HG02763 (cell line): Measurements from ENCODE around the gene RTP2.

Experiments used
- ATAC-seq: cut with Tn5 transposase; IDR thresholded peaks from one replicate; pipeline ENCODE4 v1.9.1; 2021; ENCODE audit warnings: mild to moderate bottlenecking, moderate library complexity; ENCODE audit not compliant: unreplicated experiment

RTP2 gene

DNA sequence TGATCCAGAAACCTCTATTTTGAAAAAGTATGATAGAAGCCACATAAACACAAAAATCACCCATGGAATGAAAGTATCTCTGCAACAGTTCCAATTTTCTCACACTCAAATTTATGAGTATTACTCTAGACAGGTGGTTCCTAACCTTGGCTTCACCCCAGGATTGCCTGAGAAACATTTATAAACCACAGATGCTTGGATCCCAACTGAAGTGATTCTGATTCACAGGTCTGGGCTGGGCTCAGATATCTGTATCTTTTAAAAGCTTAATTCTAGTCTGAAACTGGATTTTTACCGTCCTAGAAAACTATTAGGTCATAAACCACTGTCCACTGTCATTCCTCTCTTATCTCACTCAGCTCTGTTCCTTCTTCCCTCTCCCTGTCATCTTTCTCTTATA is 24.8 kb downstream of the RTP2 start:
- ATAC-seq, result no peak

- no peak for ATAC-seq
These were observed 29.3 kb downstream of the RTP2 start for GRCh38 chr3:187673012-187673411.

GRCh38 chr3:187669675-187670504 is 32.5 kb downstream of the RTP2 start, which contains the start of gene SST:
SST (minus strand) TSS chr3:187670394; CDS start chr3:187670291, 103 bp downstream.
- no peak for ATAC-seq

DNA sequence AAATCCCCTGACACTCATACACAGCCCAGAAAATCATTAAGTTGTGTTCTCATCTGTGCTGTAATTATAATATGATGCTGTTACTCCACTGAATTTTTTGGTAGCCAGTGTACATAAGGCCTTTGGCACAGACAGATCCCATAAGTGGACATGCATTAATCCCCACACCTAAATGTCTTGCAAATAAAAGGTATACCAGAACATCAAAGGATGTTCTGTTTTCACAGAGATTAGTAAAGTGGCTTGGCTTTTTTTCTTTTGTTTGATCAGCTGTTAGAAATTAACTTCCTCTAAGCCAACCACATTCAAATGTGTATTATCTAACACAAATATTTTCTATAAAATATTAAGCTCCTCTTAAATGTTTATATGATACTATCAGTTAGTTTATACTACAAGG is 34.8 kb downstream of the RTP2 start:
- no peak for ATAC-seq

DNA sequence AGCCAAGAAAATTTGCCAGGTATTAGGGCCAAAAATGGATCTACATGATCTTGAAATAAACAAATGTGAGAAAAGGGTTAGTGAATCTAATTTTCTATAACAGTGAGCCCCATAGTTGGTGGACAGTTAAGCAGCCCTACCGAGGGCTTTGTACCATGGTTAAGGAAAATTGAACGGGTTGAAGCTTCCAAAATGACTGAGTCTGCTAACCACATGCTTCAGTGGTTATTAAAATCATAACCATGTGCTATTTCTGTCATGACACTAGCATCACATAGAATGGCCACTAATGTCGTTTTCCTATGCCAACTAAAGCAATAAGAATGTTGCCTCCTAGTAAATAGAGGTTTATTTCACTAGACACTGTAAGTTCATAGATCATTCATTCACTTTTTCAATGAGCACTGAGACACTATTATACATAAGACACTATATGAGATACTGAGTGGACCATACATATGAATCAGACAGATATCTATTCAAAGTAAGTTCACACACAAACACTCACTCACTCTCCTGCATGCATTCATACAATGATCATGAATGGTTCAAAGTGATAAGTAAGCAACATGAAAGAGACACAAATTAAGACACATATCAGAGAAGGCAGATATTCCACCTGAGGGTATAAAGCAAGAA is 36.5 kb downstream of the RTP2 start:
- ATAC-seq, result no peak

DNA sequence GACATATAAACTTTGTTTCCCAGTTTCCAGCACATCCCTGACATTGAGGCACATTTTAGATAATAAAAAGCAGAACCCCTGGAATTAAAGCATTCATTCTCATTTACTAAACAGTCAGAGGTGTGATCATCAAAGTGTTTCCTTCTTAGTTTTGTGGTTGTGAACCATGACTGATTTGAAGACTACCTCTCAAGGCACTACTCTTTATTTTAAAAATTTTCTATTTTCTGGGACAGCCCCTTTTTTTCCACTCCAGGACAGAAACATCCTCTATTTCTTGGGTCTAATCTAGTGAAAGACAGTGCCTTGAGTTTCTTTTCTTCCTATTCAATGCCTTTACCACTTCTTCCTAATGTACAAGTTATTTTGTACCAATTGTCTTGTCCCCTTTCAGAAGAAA is 37.3 kb downstream of the RTP2 start:
- ATAC-seq, result no peak

GRCh38 chr3:187662848-187663409 is 39.4 kb downstream of the RTP2 start:
- no peak for ATAC-seq

GRCh38 chr3:187661267-187661666 is 41.1 kb downstream of the RTP2 start:
- ATAC-seq, result no peak

DNA sequence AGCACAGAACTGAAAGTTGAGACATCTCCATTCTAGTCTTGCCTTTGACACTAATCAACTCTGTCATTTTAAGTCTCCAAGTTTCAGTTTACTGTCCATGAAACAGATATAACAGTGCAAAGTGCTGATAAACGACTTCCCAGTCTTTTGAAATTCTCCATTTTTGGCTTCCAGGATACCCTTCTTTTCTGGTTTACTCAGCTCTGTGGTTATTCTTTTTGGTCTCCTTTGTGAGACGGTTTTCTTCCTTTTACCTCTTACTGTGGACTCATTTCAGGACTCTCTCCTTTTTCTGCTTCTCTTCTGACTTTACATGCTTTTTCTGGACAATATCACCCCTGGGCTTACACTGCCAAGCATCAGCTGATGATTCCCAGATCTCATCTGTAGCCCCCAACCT is 51.1 kb downstream of the RTP2 start:
- no peak for ATAC-seq
